Measurements from ENCODE around the gene BCR.

DNA sequence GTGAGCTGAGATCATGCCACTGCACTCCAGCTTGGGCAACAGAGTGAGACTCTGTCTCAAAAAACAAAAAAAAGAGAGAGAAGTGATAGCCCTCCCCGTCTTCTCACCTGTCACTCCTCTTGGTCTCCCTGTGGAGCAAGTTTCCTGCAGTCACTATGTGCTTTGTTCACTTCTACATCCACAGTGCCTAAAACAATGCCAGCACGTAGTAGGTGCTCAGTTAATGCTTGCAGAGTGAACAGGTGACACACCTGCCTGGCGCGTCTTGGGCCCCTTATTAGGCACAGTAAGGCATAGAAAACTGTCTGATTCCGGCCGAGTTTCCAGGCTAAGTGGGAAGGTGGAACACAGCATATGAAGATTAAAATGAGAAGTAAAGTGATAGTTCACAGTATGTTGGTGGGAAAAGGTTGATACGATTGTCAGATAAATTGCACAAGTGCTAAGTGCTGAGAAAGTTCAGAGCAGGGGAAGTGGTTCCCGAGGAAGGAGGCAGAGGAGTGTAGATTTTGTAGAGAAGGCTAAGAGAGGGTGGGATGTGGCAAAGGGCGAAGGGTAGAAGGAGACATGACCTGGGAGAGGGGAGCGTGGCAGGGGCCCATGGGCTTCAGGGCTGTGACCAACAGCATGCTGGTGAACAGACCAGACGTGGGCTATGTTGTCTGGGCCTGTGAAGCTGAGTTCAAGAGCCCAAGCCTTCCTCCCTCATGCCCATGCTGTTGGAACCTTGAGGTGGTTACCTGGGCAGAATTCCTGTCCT lies 41.9 kb downstream of the BCR start:
- no peak for TF ChIP-seq SMC3 (conservative IDR thresholded peaks at IDR 0.05; ENCODE audit: poor library complexity)
- TF ChIP-seq, protein P1, sequence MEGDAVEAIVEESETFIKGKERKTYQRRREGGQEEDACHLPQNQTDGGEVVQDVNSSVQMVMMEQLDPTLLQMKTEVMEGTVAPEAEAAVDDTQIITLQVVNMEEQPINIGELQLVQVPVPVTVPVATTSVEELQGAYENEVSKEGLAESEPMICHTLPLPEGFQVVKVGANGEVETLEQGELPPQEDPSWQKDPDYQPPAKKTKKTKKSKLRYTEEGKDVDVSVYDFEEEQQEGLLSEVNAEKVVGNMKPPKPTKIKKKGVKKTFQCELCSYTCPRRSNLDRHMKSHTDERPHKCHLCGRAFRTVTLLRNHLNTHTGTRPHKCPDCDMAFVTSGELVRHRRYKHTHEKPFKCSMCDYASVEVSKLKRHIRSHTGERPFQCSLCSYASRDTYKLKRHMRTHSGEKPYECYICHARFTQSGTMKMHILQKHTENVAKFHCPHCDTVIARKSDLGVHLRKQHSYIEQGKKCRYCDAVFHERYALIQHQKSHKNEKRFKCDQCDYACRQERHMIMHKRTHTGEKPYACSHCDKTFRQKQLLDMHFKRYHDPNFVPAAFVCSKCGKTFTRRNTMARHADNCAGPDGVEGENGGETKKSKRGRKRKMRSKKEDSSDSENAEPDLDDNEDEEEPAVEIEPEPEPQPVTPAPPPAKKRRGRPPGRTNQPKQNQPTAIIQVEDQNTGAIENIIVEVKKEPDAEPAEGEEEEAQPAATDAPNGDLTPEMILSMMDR (IDR thresholded peaks at IDR 0.05; ENCODE audit: poor library complexity, severe bottlenecking), result no peak
- no peak for TF ChIP-seq EZH2 (IDR thresholded peaks at IDR 0.05; ENCODE audit: borderline replicate concordance, insufficient read depth, low read length, poor library complexity, severe bottlenecking)
- TF ChIP-seq EP300 (conservative IDR thresholded peaks at IDR 0.05; ENCODE audit: poor library complexity, severe bottlenecking), result no peak
- TF ChIP-seq, protein P2, sequence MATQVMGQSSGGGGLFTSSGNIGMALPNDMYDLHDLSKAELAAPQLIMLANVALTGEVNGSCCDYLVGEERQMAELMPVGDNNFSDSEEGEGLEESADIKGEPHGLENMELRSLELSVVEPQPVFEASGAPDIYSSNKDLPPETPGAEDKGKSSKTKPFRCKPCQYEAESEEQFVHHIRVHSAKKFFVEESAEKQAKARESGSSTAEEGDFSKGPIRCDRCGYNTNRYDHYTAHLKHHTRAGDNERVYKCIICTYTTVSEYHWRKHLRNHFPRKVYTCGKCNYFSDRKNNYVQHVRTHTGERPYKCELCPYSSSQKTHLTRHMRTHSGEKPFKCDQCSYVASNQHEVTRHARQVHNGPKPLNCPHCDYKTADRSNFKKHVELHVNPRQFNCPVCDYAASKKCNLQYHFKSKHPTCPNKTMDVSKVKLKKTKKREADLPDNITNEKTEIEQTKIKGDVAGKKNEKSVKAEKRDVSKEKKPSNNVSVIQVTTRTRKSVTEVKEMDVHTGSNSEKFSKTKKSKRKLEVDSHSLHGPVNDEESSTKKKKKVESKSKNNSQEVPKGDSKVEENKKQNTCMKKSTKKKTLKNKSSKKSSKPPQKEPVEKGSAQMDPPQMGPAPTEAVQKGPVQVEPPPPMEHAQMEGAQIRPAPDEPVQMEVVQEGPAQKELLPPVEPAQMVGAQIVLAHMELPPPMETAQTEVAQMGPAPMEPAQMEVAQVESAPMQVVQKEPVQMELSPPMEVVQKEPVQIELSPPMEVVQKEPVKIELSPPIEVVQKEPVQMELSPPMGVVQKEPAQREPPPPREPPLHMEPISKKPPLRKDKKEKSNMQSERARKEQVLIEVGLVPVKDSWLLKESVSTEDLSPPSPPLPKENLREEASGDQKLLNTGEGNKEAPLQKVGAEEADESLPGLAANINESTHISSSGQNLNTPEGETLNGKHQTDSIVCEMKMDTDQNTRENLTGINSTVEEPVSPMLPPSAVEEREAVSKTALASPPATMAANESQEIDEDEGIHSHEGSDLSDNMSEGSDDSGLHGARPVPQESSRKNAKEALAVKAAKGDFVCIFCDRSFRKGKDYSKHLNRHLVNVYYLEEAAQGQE (IDR thresholded peaks at IDR 0.05; ENCODE audit: borderline replicate concordance), result no peak
- no peak for TF ChIP-seq TAF1 (IDR thresholded peaks at IDR 0.05; ENCODE audit: low read depth)
- TF ChIP-seq POLR2AphosphoS5 (IDR thresholded peaks at IDR 0.05), result no peak
